GM19324 (cell line): ENCODE measurements around the gene VEPH1.
A peak's percentile ranks its signal among the peaks of the same experiment; 100 is the strongest.

Experiments used
- ATAC-seq: cut with Tn5 transposase; IDR thresholded peaks from one replicate; pipeline ENCODE4 v1.9.1; 2021; ENCODE audit warnings: mild to moderate bottlenecking, moderate library complexity; ENCODE audit not compliant: unreplicated experiment, low FRiP score

VEPH1 gene

GRCh38 chr3:157393113-157393512 lies 110.1 kb downstream of the VEPH1 start:
- ATAC-seq: no peak

GRCh38 chr3:157392104-157392503 lies 111.1 kb downstream of the VEPH1 start:
- no peak for ATAC-seq

GRCh38 chr3:157390713-157391515 lies 112.3 kb downstream of the VEPH1 start:
- no peak for ATAC-seq

GRCh38 chr3:157388976-157389375 lies 114.2 kb downstream of the VEPH1 start:
- no peak for ATAC-seq

- no peak for ATAC-seq
These were observed 115.3 kb downstream of the VEPH1 start for GRCh38 chr3:157387708-157388435.

GRCh38 chr3:157384491-157384890 lies 118.7 kb downstream of the VEPH1 start:
- ATAC-seq: no peak

- no peak for ATAC-seq
These were observed 119.2 kb downstream of the VEPH1 start for GRCh38 chr3:157384031-157384430.

- ATAC-seq: no peak
These were observed 121.6 kb downstream of the VEPH1 start for GRCh38 chr3:157381606-157382005.

- ATAC-seq: no peak
These were observed 123.6 kb downstream of the VEPH1 start for GRCh38 chr3:157379525-157380140.

GRCh38 chr3:157376603-157377300 lies 126.5 kb downstream of the VEPH1 start:
- ATAC-seq: no peak

GRCh38 chr3:157375342-157375986 lies 127.8 kb downstream of the VEPH1 start:
- ATAC-seq: peak; percentile 64

GRCh38 chr3:157374933-157375332 lies 128.3 kb downstream of the VEPH1 start:
- no peak for ATAC-seq

GRCh38 chr3:157373783-157374182 lies 129.4 kb downstream of the VEPH1 start:
- no peak for ATAC-seq

- ATAC-seq: no peak
These were observed 132.3 kb downstream of the VEPH1 start for GRCh38 chr3:157370867-157371266.

- ATAC-seq: no peak
These were observed 133.3 kb downstream of the VEPH1 start for GRCh38 chr3:157369727-157370421.

- ATAC-seq: no peak
These were observed 135.0 kb downstream of the VEPH1 start for GRCh38 chr3:157368171-157368570.

- ATAC-seq: no peak
These were observed 139.8 kb downstream of the VEPH1 start for GRCh38 chr3:157363393-157363792.

GRCh38 chr3:157362348-157362747 lies 140.9 kb downstream of the VEPH1 start:
- ATAC-seq: no peak

GRCh38 chr3:157360044-157360443 lies 143.2 kb downstream of the VEPH1 start:
- no peak for ATAC-seq

- no peak for ATAC-seq
These were observed 146.7 kb downstream of the VEPH1 start for GRCh38 chr3:157356541-157356940.
